ENCODE measurements around the gene CFAP74. TPM values are rescaled to one million over a fixed set of nuclear protein-coding genes. Genes with fewer than 3 reads are reported as not detected.

Gene CFAP74
- total and polyA plus RNA-seq, 4 donors, result 0.36 TPM; not detected in 3

DNA sequence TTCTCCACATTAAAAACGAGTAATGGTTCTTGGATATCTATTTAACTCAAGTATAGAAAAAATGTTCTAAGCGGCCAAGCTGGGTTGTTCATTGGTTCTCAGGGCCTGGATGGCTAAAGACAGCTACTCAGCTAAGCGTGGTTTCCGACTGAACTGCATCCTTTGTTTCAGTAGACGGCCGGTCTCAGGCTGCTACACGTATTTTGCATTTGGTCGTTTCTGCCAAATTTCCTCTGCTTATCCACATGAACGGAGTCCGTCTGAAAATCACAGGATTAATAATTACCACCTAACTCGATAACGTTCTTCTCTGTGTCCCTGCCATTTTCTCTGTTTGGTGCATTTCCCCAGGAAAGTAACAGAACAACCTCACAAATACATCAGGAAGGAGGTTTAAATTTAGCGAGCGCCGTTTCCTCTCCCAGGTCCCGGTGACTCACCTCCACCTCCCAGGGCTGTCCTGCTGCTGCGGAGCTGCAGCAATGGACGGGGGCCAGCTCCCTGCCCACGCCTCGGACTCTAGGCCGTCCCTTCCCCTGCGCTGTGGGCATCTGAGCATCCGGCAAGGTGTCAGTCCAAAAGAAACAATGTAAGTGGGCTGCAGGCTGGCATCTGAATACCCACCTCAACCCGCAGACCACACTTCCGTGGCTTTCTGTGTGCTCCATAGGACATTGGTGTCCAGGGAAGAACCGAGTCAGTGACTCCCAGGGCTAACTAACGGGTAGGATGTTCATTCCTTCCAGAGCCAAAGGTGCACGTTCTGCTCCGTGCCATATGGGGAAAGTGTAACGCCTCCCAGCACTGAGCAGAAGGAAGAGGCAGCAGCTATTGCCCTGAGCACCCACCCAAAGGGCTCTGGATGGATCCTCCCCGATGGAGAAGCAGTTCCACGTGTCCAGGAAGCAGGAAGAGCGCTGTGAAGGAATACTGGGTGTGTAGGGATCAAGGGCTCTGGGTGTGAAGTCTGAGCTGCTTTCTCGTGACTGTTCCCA lies 11.5 kb upstream of the CFAP74 start:
- Histone ChIP-seq H3K27me3 (ENCODE audit: control insufficient read depth in 1 of 2, insufficient read depth in 2 of 2, low read length in 1 of 2) (no peaks in the 10 kb centered on the region), H3K4me1 (ENCODE audit: control insufficient read depth in 1 of 2, insufficient read depth in 2 of 2, low read length in 2 of 2) (no peaks in the 10 kb centered on the region), H3K27ac (ENCODE audit: low read depth in 1 of 2, low read length in 2 of 2) (no peak overlapping the region), H3K9me3 (ENCODE audit: control insufficient read depth, low read length) (no peaks in the 10 kb centered on the region), H3K36me3 (ENCODE audit: control insufficient read depth in 1 of 2, insufficient read depth in 2 of 2, low read length in 1 of 2) (no peaks in the 10 kb centered on the region), H3K4me3 (ENCODE audit: low read length in 2 of 2) (no peak overlapping the region)
- no peak for ATAC-seq (ENCODE audit: low FRiP score)
- no peak for DNase-seq
- 67 to 69% methylated on average over 34 of the region's 34 CpGs for WGBS, 2 donors
- intact Hi-C loops (cut with DNase I), result no loop called here

DNA sequence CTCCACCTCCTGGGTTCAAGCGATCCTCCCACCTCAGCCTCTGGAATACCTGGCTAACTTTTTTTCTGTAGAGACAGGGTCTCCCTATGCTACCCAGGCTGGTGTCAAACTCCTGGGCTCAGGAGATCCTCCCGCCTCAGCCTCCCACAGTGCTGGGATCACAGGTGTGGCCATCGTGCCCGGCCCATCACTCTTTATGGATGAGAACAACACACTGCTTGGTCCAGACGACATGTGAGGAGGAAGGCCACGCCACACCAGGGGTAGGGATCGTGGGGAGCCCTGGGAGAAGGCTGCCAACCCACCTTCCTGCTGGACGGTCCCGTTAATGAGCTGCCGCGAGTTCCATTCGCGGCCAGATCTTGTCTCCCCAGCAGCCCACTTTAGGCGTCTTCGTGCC lies 10.6 kb upstream of the CFAP74 start:
- DNase-seq (no peak), ATAC-seq (ENCODE audit: low FRiP score) (no peak)
- no peaks in the 10 kb centered on the region for H3K9me3 ChIP-seq (ENCODE audit: control insufficient read depth, low read length)
- H3K36me3 ChIP-seq (ENCODE audit: control insufficient read depth in 1 of 2, insufficient read depth in 2 of 2, low read length in 1 of 2), result no peaks in the 10 kb centered on the region
- no peak overlapping the region for H3K4me3 ChIP-seq (ENCODE audit: low read length in 2 of 2)
- no peak overlapping the region for H3K27ac ChIP-seq (ENCODE audit: low read depth in 1 of 2, low read length in 2 of 2)
- H3K27me3 ChIP-seq (ENCODE audit: control insufficient read depth in 1 of 2, insufficient read depth in 2 of 2, low read length in 1 of 2), result no peaks in the 10 kb centered on the region
- 77 to 83% methylated on average over 15 of the region's 15 CpGs for WGBS, 2 donors
- H3K4me1 ChIP-seq (ENCODE audit: control insufficient read depth in 1 of 2, insufficient read depth in 2 of 2, low read length in 2 of 2), result no peaks in the 10 kb centered on the region
- intact Hi-C loops (cut with DNase I), result no loop called here

DNA sequence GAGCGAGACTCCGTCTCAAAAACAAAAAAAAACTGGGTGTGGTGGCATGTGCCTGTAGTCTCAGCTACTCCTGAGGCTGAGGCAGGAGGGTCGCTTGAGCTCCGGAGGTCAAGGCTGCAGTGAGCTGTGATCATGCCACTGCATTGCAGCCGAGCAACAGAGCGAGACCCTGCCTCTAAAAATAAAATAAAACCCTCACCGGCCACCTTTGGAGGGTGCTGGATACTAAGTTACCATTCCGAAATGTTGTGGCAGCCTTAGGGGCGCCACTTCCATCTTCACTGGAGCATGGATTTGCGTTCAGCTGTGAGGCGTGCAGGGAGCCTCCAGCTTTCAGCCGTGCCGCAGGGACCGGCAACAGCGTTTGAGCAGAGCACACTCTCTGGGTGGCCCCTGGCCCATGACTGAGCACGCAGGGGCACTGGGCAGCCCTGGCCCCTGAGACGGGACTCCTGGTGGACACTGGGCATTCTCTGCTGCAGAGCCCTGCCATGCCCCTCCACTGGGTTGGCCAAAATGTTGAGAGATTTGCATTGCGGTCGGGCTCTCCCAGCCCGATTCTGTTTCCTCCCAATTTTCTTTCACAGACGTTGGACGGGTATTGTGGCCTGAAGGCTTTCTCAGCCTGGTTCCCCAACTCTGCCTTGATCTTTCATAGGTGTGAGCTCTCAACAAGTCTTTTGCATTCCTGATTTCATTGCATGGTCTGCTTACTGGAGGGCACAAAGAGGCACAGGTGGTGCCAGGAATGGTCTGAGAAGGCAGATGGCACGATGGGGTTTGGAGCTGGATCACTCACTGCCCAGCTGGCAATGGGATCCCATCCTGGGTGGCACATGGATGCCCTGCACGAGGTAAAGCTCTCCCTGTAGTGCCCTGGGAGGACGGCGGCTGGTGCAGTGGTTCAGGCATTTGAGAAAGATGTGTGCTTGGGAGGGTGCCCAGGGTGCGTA lies 5.8 kb upstream of the CFAP74 start:
- no peaks in the 10 kb centered on the region for H3K27me3 ChIP-seq (ENCODE audit: control insufficient read depth in 1 of 2, insufficient read depth in 2 of 2, low read length in 1 of 2)
- no peak overlapping the region for H3K27ac ChIP-seq (ENCODE audit: low read depth in 1 of 2, low read length in 2 of 2)
- no peak for DNase-seq
- intact Hi-C loops (cut with DNase I), result no loop called here
- H3K4me3 ChIP-seq (ENCODE audit: low read length in 2 of 2), result no peak overlapping the region
- H3K36me3 ChIP-seq (ENCODE audit: control insufficient read depth in 1 of 2, insufficient read depth in 2 of 2, low read length in 1 of 2), result no peaks in the 10 kb centered on the region
- WGBS, 2 donors, result 71 to 72% methylated on average over 27 of the region's 27 CpGs
- ATAC-seq (ENCODE audit: low FRiP score), result no peak
- no peaks in the 10 kb centered on the region for H3K4me1 ChIP-seq (ENCODE audit: control insufficient read depth in 1 of 2, insufficient read depth in 2 of 2, low read length in 2 of 2)
- H3K9me3 ChIP-seq (ENCODE audit: control insufficient read depth, low read length), result no peaks in the 10 kb centered on the region

DNA sequence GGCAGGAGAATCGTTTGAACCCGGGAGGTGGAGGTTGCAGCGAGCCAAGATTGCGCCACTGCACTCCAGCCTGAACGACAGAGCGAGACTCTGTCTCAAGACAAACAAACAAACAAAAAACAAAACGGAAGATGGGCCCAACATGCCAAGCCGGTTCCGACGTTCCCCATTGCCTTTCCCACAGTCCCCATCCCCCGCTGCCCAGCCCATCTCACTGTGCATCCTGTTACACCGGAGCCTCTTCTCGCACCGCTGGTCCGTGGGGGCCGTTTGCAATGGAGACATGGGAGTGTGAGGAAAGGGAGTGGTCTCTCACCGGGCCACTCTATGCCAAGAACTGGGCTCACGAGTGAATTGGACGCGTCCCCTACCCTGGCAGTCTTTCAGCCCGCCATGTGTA lies 1.3 kb upstream of the CFAP74 start:
- intact Hi-C loops (cut with DNase I), result no loop called here
- ATAC-seq (ENCODE audit: low FRiP score), result no peak
- Histone ChIP-seq H3K4me3 (ENCODE audit: low read length in 2 of 2) (no peak overlapping the region), H3K27ac (ENCODE audit: low read depth in 1 of 2, low read length in 2 of 2) (no peak overlapping the region), H3K27me3 (ENCODE audit: control insufficient read depth in 1 of 2, insufficient read depth in 2 of 2, low read length in 1 of 2) (no peaks in the 10 kb centered on the region), H3K4me1 (ENCODE audit: control insufficient read depth in 1 of 2, insufficient read depth in 2 of 2, low read length in 2 of 2) (no peaks in the 10 kb centered on the region), H3K9me3 (ENCODE audit: control insufficient read depth, low read length) (no peaks in the 10 kb centered on the region), H3K36me3 (ENCODE audit: control insufficient read depth in 1 of 2, insufficient read depth in 2 of 2, low read length in 1 of 2) (no peaks in the 10 kb centered on the region)
- 72 to 75% methylated on average over 20 to 21 of the region's 21 CpGs for WGBS, 2 donors
- no peak for DNase-seq

DNA sequence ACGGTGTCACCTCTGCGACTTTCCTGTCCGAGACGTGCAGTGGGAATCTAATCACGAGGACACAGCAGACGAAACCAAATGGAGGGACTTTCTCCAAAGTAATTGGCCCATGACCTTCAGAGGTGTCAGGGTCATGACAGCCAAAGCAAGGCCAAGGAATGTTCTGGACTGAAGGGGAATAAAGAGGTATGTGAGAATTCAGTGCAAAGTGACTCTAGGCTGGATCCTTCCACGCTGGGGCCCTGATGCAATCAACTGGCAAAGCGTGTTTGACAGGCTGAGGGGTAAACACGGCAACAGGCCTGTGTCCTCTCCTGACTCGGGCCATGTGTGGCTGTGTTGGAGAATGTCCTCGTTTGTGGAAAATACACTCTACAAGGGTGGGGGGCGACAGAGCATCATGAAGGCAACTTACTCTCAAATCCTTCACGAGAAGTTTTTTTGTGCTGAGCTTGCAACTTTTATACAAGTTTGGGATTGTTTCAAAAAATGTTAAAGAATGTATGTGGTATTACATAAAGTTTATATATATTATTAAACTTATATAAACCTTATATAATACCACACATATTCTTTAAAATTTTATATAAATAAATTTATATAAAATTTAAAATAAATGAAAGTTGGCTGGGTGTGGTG lies 1.7 kb downstream of the CFAP74 start:
- intact Hi-C loops (cut with DNase I), result no loop called here
- no peaks in the 10 kb centered on the region for H3K36me3 ChIP-seq (ENCODE audit: control insufficient read depth in 1 of 2, insufficient read depth in 2 of 2, low read length in 1 of 2)
- WGBS, 2 donors, result 75 to 78% methylated on average over 13 of the region's 13 CpGs
- DNase-seq (no peak), ATAC-seq (ENCODE audit: low FRiP score) (no peak)
- no peaks in the 10 kb centered on the region for H3K9me3 ChIP-seq (ENCODE audit: control insufficient read depth, low read length)
- no peak overlapping the region for H3K4me3 ChIP-seq (ENCODE audit: low read length in 2 of 2)
- no peaks in the 10 kb centered on the region for H3K4me1 ChIP-seq (ENCODE audit: control insufficient read depth in 1 of 2, insufficient read depth in 2 of 2, low read length in 2 of 2)
- H3K27ac ChIP-seq (ENCODE audit: low read depth in 1 of 2, low read length in 2 of 2), result no peak overlapping the region
- H3K27me3 ChIP-seq (ENCODE audit: control insufficient read depth in 1 of 2, insufficient read depth in 2 of 2, low read length in 1 of 2), result no peaks in the 10 kb centered on the region

DNA sequence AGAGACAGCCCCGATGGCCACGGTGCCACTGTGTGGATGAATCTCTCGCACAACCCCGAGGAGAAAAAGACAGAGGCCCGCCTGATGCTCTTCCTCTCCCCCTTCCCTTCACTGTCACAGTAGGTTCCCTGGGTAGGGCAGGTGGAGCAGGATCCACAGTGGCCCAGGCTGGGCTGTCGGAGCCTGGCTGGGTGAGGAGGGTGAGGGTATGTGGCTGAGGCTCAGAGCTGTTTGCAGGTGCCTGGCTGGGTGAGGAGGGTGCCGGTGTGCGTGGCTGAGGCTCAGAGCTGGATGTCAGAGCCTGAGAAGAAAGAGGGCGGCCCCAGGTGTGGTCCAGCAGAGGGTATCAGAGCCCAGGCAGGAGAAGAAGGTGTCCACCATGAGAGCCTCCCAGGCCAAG lies 2.7 kb downstream of the CFAP74 start:
- WGBS, 2 donors, result 86 to 89% methylated on average over 9 of the region's 9 CpGs
- no peaks in the 10 kb centered on the region for H3K36me3 ChIP-seq (ENCODE audit: control insufficient read depth in 1 of 2, insufficient read depth in 2 of 2, low read length in 1 of 2)
- no peaks in the 10 kb centered on the region for H3K9me3 ChIP-seq (ENCODE audit: control insufficient read depth, low read length)
- H3K4me3 ChIP-seq (ENCODE audit: low read length in 2 of 2), result no peak overlapping the region
- DNase-seq, result no peak
- H3K4me1 ChIP-seq (ENCODE audit: control insufficient read depth in 1 of 2, insufficient read depth in 2 of 2, low read length in 2 of 2), result no peaks in the 10 kb centered on the region
- no peak overlapping the region for H3K27ac ChIP-seq (ENCODE audit: low read depth in 1 of 2, low read length in 2 of 2)
- intact Hi-C loops (cut with DNase I), result no loop called here
- ATAC-seq (ENCODE audit: low FRiP score), result no peak
- H3K27me3 ChIP-seq (ENCODE audit: control insufficient read depth in 1 of 2, insufficient read depth in 2 of 2, low read length in 1 of 2), result no peaks in the 10 kb centered on the region

DNA sequence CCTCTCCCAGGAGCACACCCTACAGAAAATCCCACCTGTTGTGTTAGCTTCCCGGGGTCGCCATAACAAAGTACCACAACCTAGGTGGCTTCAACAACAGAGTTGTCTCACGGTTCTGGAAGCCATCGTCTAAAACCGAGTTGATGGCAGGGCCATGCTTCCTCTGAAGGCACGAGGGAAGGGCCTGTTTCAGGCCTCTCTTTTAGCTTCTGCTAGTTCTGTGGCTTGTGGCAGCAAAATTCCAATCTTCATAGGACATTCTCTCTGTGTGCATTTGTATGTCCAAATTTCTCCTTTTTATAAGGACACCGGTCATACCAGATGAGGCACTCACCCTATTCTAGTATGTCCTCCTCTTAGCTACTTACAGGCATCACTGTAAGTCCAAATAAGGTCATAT lies 3.2 kb downstream of the CFAP74 start:
- DNase-seq (no peak), ATAC-seq (ENCODE audit: low FRiP score) (no peak)
- intact Hi-C loops (cut with DNase I), result no loop called here
- Histone ChIP-seq H3K27me3 (ENCODE audit: control insufficient read depth in 1 of 2, insufficient read depth in 2 of 2, low read length in 1 of 2) (no peaks in the 10 kb centered on the region), H3K27ac (ENCODE audit: low read depth in 1 of 2, low read length in 2 of 2) (no peak overlapping the region), H3K4me3 (ENCODE audit: low read length in 2 of 2) (no peak overlapping the region), H3K9me3 (ENCODE audit: control insufficient read depth, low read length) (no peaks in the 10 kb centered on the region), H3K4me1 (ENCODE audit: control insufficient read depth in 1 of 2, insufficient read depth in 2 of 2, low read length in 2 of 2) (no peaks in the 10 kb centered on the region), H3K36me3 (ENCODE audit: control insufficient read depth in 1 of 2, insufficient read depth in 2 of 2, low read length in 1 of 2) (no peaks in the 10 kb centered on the region)
- 83 to 84% methylated on average over 7 of the region's 7 CpGs for WGBS, 2 donors

DNA sequence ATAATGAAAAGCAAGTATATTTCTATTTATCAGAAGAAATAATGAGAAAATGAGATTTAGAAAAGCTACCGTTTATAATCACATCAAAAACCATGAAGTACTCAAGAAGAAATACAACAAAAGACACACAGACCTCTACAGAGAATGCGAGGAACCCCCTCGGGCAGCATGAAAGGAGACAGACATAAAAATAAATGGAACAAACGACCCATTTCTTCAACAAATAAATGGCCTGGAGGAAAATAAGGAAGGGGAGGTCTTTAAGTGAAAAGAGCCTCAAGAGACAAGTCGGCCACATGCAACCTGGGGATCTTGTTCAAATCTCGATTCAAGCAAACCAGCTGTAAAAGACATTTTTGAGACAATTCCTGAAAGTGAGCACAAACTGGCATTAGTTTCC lies 6.0 kb downstream of the CFAP74 start:
- no peaks in the 10 kb centered on the region for H3K27me3 ChIP-seq (ENCODE audit: control insufficient read depth in 1 of 2, insufficient read depth in 2 of 2, low read length in 1 of 2)
- 40 to 46% methylated on average over 6 of the region's 6 CpGs for WGBS, 2 donors
- H3K27ac ChIP-seq (ENCODE audit: low read depth in 1 of 2, low read length in 2 of 2), result no peak overlapping the region
- no peaks in the 10 kb centered on the region for H3K36me3 ChIP-seq (ENCODE audit: control insufficient read depth in 1 of 2, insufficient read depth in 2 of 2, low read length in 1 of 2)
- no peaks in the 10 kb centered on the region for H3K9me3 ChIP-seq (ENCODE audit: control insufficient read depth, low read length)
- ATAC-seq (ENCODE audit: low FRiP score) (no peak), DNase-seq (no peak)
- intact Hi-C loops (cut with DNase I), result no loop called here
- no peaks in the 10 kb centered on the region for H3K4me1 ChIP-seq (ENCODE audit: control insufficient read depth in 1 of 2, insufficient read depth in 2 of 2, low read length in 2 of 2)
- H3K4me3 ChIP-seq (ENCODE audit: low read length in 2 of 2), result no peak overlapping the region

All from aorta (tissue), 5 donors.